Activated CD8-positive, alpha-beta memory T cell treated with anti-CD3 and anti-CD28 coated beads, Interleukin-2, amount 10 ng/mL, durations not matched to agents 7 days and 5 days (primary cell): ENCODE data around the gene RAD51D. TPM values are rescaled to one million over a fixed set of nuclear protein-coding genes. Genes with fewer than 3 reads are reported as not detected.
"Not testable (repeated sequence)": the region's sequence is repeated elsewhere in the genome, so short reads cannot be mapped to it uniquely, and the experiment has no call there.

ENCODE experiments used
- ATAC-seq: fragments of 150-1000 bp; cut with Tn5 transposase; one replicate; pipeline ENCODE4 v1.10.0; 2021; ENCODE audit warnings: moderate library complexity
- CTCF ChIA-PET: fragments of 350-600 bp; sonication (Branson Sonifier 250); formaldehyde crosslinking; loops from one replicate; lab custom pipeline; 2021; ENCODE audit warnings: antibody characterized with exemption; lab: Charles Lee
- DNase-seq: peaks from one replicate; pipeline ENCODE4 v3.0.0-alpha.2; 2020
- H3K27ac Mint-ChIP-seq: one replicate; pipeline ENCODE4 v1.8.0; 2021; ENCODE audit warnings: mild to moderate bottlenecking, mixed read lengths
- H3K27me3 Mint-ChIP-seq: one replicate; pipeline ENCODE4 v1.8.0; 2021; ENCODE audit warnings: mixed read lengths
- H3K36me3 Mint-ChIP-seq: one replicate; pipeline ENCODE4 v1.8.0; 2021; ENCODE audit warnings: mild to moderate bottlenecking, mixed read lengths
- H3K4me1 Mint-ChIP-seq: one replicate; pipeline ENCODE4 v1.8.0; 2021; ENCODE audit warnings: mixed read lengths
- H3K4me3 Mint-ChIP-seq: one replicate; pipeline ENCODE4 v1.8.0; 2021; ENCODE audit warnings: mild to moderate bottlenecking, moderate library complexity, mixed read lengths
- H3K9me3 Mint-ChIP-seq: one replicate; pipeline ENCODE4 v1.8.0; 2022; ENCODE audit warnings: low read depth, mixed read lengths
- total RNA-seq, 2 experiments: library from RNA; stranded (reverse); gene quantifications; one replicate each; pipeline ENCODE4 v1.2.3, GENCODE V29; 2021

Gene RAD51D
- total RNA-seq, 2 experiments from 2014 or later = 34.0 to 43.0 TPM

DNA sequence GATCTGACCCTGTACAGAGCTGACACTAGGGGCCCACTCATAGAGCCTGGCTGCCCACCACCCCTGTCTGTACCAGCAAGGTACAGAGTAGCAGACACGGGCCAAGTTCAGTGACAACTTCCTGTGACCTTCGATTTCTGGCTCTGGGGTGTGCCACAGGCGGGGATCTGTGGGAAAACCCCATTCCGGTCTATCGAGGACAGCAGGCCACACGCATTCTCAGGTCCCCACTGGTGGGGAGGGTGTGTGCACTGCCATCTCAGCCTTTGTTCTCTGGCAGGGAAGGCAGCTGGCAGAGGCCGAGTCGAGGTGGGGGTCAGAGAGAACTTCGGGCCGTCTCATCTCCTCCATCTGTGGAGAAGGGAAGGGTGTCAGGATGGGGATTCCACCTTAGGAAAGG, 12.4 kb upstream of the RAD51D start:
- Mint-ChIP-seq H3K27ac (no peak overlapping the region), H3K4me1 (no peaks in the 10 kb centered on the region), H3K4me3 (no peak overlapping the region), H3K27me3 (no peaks in the 10 kb centered on the region), H3K36me3 (peaks cover 44% of the 10 kb centered on the region), H3K9me3 (no peaks in the 10 kb centered on the region)
- CTCF ChIA-PET = no interaction called here
- ATAC-seq (no peak), DNase-seq (no peak)

DNA sequence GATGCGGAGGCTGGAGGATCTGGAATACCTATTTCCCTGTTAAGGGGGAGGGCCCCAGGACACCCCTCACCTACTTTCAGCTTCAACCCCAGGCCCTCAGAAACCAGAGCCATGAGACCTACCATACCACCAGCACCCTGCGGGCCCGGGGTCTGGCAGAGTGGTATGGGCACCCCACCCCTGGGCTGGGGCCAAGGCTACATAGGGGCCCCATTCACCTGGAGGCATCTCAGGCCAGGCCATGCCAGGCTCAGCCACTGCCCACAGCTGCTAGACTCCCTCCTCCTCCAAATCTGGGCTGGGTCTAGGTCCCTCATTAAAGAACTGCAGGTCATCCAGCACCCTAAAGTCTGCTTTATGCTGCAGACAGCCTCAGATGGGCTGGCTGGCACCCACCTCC, 10.7 kb upstream of the RAD51D start:
- no peak for DNase-seq
- peaks cover 33% of the 10 kb centered on the region for H3K36me3 Mint-ChIP-seq
- H3K4me1 Mint-ChIP-seq = no peaks in the 10 kb centered on the region
- CTCF ChIA-PET = interaction anchor here (1.5 to 2.5 kb wide), 2 partner anchors 10 to 13 kb away, joined by 4 to 14 read pairs; partner anchors contain the start of gene RAD51D
- no peak for ATAC-seq
- no peak overlapping the region for H3K27ac Mint-ChIP-seq
- no peaks in the 10 kb centered on the region for H3K9me3 Mint-ChIP-seq
- H3K27me3 Mint-ChIP-seq = no peaks in the 10 kb centered on the region
- no peak overlapping the region for H3K4me3 Mint-ChIP-seq

DNA sequence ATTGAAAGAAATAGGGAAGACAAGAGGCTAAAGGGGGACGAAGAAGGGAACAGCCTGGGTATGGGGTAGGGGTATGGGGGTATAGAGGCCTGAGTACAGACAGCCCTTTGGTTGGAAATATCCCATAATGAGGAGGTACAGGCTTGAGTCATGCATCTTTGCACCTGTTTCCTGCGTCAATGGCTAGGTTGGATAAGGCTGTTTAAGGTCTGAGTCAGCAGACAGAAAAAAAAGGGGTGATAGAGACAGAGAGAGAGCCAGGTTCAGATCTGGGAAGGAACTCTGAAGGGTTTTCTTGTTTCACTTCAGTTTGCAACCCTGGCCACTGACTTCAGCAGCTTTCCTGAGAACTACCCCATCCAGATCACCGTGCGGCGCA, 10.3 kb upstream of the RAD51D start:
- CTCF ChIA-PET = interaction anchor here (1.5 to 2.5 kb wide), 2 partner anchors 10 to 13 kb away, joined by 4 to 14 read pairs; partner anchors contain the start of gene RAD51D
- Mint-ChIP-seq H3K27me3 (no peaks in the 10 kb centered on the region), H3K27ac (no peak overlapping the region)

DNA sequence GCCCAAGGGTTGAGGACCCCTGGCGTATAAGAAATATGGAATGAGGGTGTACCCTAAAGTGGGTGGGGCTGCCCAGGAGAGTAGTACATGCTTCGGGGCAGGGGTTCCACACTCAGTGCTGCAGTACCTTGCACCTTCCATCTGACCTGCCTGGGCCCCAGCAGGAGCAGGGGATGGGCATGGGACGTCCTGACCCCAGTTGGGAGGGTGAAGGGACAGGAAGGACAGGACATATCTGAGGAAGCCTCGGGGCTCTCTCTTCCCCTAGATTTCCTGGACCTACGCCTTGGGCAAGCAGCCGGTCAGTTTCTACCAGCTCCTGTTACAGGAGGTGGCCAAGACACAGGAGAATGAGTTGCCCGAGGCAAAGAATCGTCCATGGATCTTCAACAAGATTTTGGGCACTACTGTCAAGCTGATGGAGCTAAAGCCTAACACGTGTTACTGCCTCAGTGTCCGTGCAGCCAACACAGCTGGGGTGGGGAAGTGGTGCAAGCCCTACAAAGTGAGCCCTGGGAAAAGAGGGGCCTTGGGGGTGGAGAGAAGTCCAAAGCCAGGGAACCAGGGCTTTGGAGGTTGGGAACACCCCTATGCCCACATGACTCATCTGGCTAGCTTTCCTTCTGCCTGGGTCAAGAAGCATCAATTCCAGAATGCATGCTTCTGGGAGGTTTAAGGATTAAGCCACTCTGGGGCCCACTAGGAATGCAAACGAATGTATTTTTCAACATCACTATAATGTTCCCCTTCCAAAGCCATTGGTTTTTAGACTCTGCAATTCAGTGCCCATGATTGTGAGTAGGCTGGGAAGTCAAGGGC, 9.7 kb upstream of the RAD51D start:
- DNase-seq (no peak), ATAC-seq (no peak)
- CTCF ChIA-PET = interaction anchor here (2.5 kb wide), 1 partner anchor 9 kb away, joined by 14 read pairs; the partner anchor contains the start of gene RAD51D
- Mint-ChIP-seq H3K4me3 (no peak overlapping the region), H3K36me3 (peaks cover 26% of the 10 kb centered on the region), H3K27ac (no peak overlapping the region), H3K4me1 (no peaks in the 10 kb centered on the region), H3K9me3 (no peaks in the 10 kb centered on the region), H3K27me3 (no peaks in the 10 kb centered on the region)

More for the DNA sequence above, 10.3 kb upstream of the RAD51D start:
- no peaks in the 10 kb centered on the region for H3K9me3 Mint-ChIP-seq
- no peak overlapping the region for H3K4me3 Mint-ChIP-seq
- DNase-seq = no peak
- no peaks in the 10 kb centered on the region for H3K4me1 Mint-ChIP-seq
- peaks cover 29% of the 10 kb centered on the region for H3K36me3 Mint-ChIP-seq
- peak; percentile 30 for ATAC-seq

DNA sequence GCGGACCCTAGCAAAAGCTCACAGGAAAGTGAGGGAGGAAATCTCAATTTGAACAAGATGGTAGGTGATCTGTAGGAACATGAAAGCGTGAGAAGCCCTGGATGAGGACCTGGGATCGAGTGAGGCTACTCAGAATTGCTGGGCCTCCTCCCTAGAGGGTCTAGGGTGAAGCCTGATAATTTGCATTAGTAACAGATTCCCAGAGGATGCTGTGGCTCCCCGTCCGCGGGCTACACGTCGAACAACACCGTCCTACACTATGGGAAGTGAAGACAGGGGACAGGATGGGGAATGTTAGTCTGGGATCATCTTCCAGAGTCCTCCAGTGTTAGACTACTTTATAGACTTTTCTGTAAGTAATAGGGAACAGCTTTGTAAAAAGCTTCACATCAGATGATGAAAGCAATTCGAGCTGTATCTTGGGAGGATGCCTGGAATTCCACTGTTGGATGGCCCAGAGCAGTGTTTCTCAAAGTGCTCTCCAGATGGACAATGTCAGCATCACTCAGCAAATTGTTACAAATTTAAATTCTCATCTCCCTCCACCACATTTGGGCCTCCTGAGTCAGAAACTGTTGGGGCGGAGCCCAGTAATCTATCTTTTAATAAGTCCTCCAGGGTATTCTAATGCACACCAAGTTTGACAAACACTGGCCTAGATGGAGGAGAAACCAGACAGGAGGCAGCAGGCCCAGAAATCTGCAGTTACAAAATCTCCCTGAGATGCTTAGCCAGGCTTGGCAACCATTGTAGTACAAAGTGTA, 8.3 kb upstream of the RAD51D start:
- ATAC-seq (no peak), DNase-seq (no peak)
- H3K4me3 Mint-ChIP-seq = no peak overlapping the region
- no peaks in the 10 kb centered on the region for H3K4me1 Mint-ChIP-seq
- H3K27me3 Mint-ChIP-seq = no peaks in the 10 kb centered on the region
- no peak overlapping the region for H3K27ac Mint-ChIP-seq
- CTCF ChIA-PET = interaction anchor here (0.8 to 1.8 kb wide), 3 partner anchors 13 to 638 kb away, joined by 3 to 11 read pairs (median 3); partner anchors contain the start of gene NLE1
- peaks cover 15% of the 10 kb centered on the region for H3K36me3 Mint-ChIP-seq
- no peaks in the 10 kb centered on the region for H3K9me3 Mint-ChIP-seq

DNA sequence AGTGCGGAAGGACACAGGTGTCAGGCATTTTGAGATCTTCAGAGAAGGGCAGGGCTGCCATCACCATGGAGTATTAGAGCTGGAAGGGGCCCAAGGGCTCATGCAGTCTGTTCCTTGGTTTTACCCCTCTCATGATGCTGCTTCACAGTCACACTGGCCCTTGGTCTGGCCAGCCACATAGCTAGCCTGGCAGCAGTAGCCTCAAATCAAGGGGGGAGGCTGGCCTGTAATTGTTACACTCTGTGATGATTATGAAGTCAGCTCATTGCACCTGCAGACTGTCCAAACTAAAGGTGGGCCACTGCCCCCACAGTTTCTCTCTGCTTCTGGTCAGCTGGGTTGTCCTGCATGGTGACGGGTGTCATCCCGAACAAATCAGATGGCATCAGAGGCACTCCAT, 1.7 kb upstream of the RAD51D start, which contains the start of gene FNDC8:
FNDC8 (plus strand) TSS at position 301 of the 400 bp plus-strand sequence; CDS start at position 380, 79 bp downstream.
- Mint-ChIP-seq H3K27ac (no peak within 1 kb of the TSS), H3K4me3 (no peak within 1 kb of the TSS), H3K27me3 (no peaks in the 10 kb centered on the region), H3K36me3 (peaks cover 13% of the 10 kb centered on the region), H3K9me3 (no peaks in the 10 kb centered on the region), H3K4me1 (peaks cover 29% of the 10 kb centered on the region)
- DNase-seq (no peak), ATAC-seq (no peak)
- CTCF ChIA-PET = interaction anchor here (0.7 to 4.5 kb wide), 5 partner anchors 9 to 578 kb away, joined by 3 to 109 read pairs (median 14); no protein-coding TSS in a partner anchor

DNA sequence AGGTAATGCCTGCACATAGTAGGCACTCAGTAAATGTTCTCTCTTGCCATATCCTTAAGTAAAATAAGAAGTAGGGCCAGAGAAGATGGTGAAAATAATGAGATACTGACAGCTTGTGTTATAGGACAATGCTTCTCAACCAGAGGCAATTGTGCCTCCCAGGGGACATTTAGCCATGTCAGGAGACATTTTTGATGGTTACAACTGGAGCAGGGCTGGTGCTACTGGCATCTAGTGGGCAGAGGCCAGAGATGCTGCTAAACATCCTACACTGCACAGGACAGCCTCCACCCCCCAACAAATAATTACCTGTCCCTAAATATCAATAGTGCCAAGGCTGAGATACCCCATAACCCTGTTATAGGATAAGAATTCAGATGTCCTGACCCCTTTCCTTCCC, 1.7 kb downstream of the RAD51D start:
- Mint-ChIP-seq H3K36me3 (peaks cover 28% of the 10 kb centered on the region), H3K4me1 (peaks cover 44% of the 10 kb centered on the region), H3K4me3 (peak overlapping the region; percentile 79), H3K9me3 (no peaks in the 10 kb centered on the region), H3K27ac (peak overlapping the region; percentile 76), H3K27me3 (no peaks in the 10 kb centered on the region)
- CTCF ChIA-PET = interaction anchor here (0.6 to 4.5 kb wide), 18 partner anchors 11 to 698 kb away, joined by 3 to 109 read pairs (median 12); partner anchors contain the start of genes LIG3 and RFFL
- ATAC-seq (peak; percentile 22), DNase-seq (peak; percentile 68)

DNA sequence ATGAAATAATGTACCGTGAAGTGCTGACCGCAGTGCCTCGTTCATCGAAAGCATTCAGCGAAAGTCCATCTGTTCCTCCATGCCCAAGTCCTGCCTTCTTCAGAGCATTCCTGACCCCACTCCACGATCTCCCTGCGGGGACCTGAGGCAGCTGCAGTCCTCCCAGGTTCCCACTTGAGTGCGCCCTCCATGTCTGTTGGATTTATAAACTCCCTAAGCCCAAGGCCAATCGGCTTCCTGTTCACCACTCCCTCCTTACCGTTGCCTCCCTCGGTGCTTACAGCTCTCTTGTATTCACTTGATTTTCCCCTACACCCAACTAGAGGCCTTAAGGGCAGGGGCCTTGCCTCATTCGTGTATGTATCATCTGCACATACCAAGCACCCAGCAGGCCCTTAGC, 2.8 kb downstream of the RAD51D start:
- ATAC-seq (no peak), DNase-seq (no peak)
- peaks cover 33% of the 10 kb centered on the region for H3K36me3 Mint-ChIP-seq
- peaks cover 45% of the 10 kb centered on the region for H3K4me1 Mint-ChIP-seq
- no peaks in the 10 kb centered on the region for H3K27me3 Mint-ChIP-seq
- CTCF ChIA-PET = interaction anchor here (2.7 to 3.7 kb wide), 2 partner anchors 53 to 697 kb away, joined by 14 to 17 read pairs; partner anchors contain the start of gene RFFL
- H3K27ac Mint-ChIP-seq = no peak overlapping the region
- H3K9me3 Mint-ChIP-seq = no peaks in the 10 kb centered on the region
- H3K4me3 Mint-ChIP-seq = no peak overlapping the region

DNA sequence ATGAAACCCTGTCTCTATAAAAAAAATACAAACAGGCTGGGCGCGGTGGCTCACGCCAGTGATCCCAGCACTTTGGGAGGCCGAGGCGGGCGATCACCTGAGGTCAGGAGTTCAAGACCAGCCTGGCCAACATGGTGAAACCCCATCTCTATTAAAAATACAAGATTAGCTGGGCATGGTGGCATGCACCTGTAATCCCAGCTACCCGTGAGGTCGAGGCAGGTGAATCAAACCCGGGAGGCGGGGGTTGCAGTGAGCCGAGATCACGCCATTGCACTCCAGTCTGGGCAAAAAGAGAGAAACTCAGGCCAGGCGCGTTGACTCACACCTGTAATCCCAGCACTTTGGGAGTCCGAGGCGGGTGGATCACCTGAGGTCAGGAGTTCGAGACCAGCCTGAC, 8.9 kb downstream of the RAD51D start:
- H3K27me3 Mint-ChIP-seq, H3K27ac Mint-ChIP-seq, H3K9me3 Mint-ChIP-seq, ATAC-seq, DNase-seq, H3K4me3 Mint-ChIP-seq: not testable (repeated sequence)
- Mint-ChIP-seq H3K4me1 (peaks cover 14% of the 10 kb centered on the region), H3K36me3 (peaks cover 31% of the 10 kb centered on the region)
- CTCF ChIA-PET = interaction anchor here (1.5 kb wide), 1 partner anchor 9 kb away, joined by 5 read pairs; the partner anchor contains the start of gene RAD51D

DNA sequence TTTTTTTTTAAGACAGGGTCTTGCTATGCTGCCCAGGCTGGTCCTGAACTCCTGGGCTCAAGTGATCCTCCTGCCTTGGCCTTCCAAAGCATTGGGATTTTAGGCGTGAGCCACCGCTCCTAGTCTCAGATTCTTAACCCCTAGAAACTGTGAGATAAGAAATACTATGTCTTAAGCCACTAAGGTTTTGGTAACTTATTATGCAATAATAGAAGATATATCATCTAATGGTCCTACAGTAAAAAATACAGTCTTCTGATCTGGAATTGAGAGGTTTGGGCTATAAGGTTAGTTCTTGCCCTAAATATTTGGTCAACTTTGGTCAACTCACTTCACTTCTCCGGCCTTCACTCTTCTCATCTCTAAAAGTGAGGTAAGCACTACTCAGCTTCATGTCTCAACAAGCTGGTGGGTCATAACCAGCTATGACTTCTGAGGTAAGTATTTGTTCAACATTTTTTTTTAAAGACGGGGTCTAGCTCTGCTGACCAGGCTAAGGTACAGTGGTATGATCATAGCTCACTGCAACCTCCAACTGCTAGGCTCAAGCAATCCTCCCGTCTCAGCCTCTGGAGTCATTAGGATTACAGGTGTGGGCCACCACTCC, 14.7 kb downstream of the RAD51D start:
- DNase-seq = no peak
- H3K27me3 Mint-ChIP-seq = no peaks in the 10 kb centered on the region
- CTCF ChIA-PET = interaction anchor here (3.4 kb wide), 1 partner anchor 15 kb away, joined by 16 read pairs; the partner anchor contains the start of gene RAD51D
- no peak overlapping the region for H3K27ac Mint-ChIP-seq
- H3K4me3 Mint-ChIP-seq = no peak overlapping the region
- peaks cover 43% of the 10 kb centered on the region for H3K36me3 Mint-ChIP-seq
- H3K9me3 Mint-ChIP-seq = no peaks in the 10 kb centered on the region
- ATAC-seq = no peak
- H3K4me1 Mint-ChIP-seq = peaks cover 9% of the 10 kb centered on the region

DNA sequence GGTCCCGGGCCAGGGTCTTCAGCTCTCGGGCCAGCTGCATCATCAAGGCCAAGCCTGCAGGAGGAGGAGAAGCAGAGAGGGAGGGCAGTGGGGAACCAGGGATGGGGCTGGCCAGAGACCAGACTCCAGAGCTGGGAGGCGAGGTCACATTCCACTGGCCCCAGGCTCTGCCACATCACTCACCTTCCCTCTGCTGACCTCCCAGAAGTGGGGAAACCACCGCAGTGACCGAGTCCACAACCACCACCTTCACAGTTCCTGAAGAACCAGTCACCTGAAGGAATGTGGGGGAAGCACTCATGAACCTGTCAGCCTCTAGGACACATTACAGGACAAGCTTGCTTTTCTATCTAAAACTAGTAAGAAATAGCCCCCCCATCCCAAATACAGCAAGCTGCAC, 16.4 kb downstream of the RAD51D start:
- no peak for DNase-seq
- no peaks in the 10 kb centered on the region for H3K27me3 Mint-ChIP-seq
- H3K4me1 Mint-ChIP-seq = peaks cover 7% of the 10 kb centered on the region
- peaks cover 47% of the 10 kb centered on the region for H3K36me3 Mint-ChIP-seq
- H3K27ac Mint-ChIP-seq = no peak overlapping the region
- ATAC-seq = no peak
- CTCF ChIA-PET = interaction anchor here (1.6 to 1.8 kb wide), 2 partner anchors 12 to 14 kb away, joined by 7 to 8 read pairs; no protein-coding TSS in a partner anchor
- H3K4me3 Mint-ChIP-seq = no peak overlapping the region
- H3K9me3 Mint-ChIP-seq = no peaks in the 10 kb centered on the region

DNA sequence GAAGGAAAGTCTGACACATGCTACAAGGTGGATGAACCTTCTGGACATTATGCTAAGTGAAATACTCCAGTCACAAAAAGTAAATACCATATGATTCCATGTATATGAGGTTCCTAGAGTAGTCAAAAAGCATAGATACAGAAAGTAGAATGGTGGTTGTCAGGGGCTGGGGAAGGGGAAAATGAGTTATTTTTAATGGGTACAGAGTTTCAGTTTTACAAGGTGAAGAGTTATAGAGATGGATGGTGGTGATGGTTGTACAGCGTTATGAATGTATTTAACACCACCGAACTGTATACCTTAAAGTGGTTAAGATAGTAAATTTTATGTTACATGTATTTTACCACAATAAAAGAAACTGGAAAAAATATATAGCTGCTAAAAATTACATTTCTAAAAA, 17.9 kb downstream of the RAD51D start:
- CTCF ChIA-PET = interaction anchor here (1.6 to 1.8 kb wide), 2 partner anchors 12 to 13 kb away, joined by 7 to 8 read pairs; no protein-coding TSS in a partner anchor
- Mint-ChIP-seq H3K4me1 (peaks cover 9% of the 10 kb centered on the region), H3K27ac (peak overlapping the region; percentile 69), H3K9me3 (no peaks in the 10 kb centered on the region), H3K4me3 (no peak overlapping the region), H3K36me3 (peaks cover 48% of the 10 kb centered on the region), H3K27me3 (no peaks in the 10 kb centered on the region)
- no peak for DNase-seq
- no peak for ATAC-seq
